Measurements from ENCODE around the gene ARL4D. TPM values are rescaled to one million over a fixed set of nuclear protein-coding genes. Genes with fewer than 3 reads are reported as not detected.
A peak's percentile ranks its signal among the peaks of the same experiment; 100 is the strongest.

ARL4D gene
- total RNA-seq, 1 donor from 2014 or later: 35.7 TPM

- peaks cover 11% of the 10 kb centered on the region for H3K9me3 Mint-ChIP-seq (ENCODE audit: unreplicated experiment)
- peaks cover 25% of the 10 kb centered on the region for H3K36me3 Mint-ChIP-seq (ENCODE audit: low read depth, unreplicated experiment)
- peaks cover 6% of the 10 kb centered on the region for H3K27me3 Mint-ChIP-seq (ENCODE audit: unreplicated experiment)
- no peak overlapping the region for H3K27ac Mint-ChIP-seq (ENCODE audit: unreplicated experiment)
- no peaks in the 10 kb centered on the region for H3K4me1 Mint-ChIP-seq (ENCODE audit: unreplicated experiment)
- no peak for DNase-seq (ENCODE audit: low spot score)
- TF ChIP-seq CTCF (IDR thresholded peaks at IDR 0.05; ENCODE audit: unreplicated experiment): no peak
- H3K4me3 Mint-ChIP-seq (ENCODE audit: unreplicated experiment): no peak overlapping the region
Measured at GRCh38 chr17:43352579-43353331, 46.0 kb upstream of the ARL4D start.

- Mint-ChIP-seq H3K9me3 (ENCODE audit: unreplicated experiment) (peaks cover 5% of the 10 kb centered on the region), H3K27ac (ENCODE audit: unreplicated experiment) (no peak overlapping the region), H3K4me1 (ENCODE audit: unreplicated experiment) (no peaks in the 10 kb centered on the region), H3K4me3 (ENCODE audit: unreplicated experiment) (no peak overlapping the region), H3K36me3 (ENCODE audit: low read depth, unreplicated experiment) (peaks cover 18% of the 10 kb centered on the region), H3K27me3 (ENCODE audit: unreplicated experiment) (peaks cover 6% of the 10 kb centered on the region)
- DNase-seq (ENCODE audit: low spot score): no peak
- no peak for TF ChIP-seq CTCF (IDR thresholded peaks at IDR 0.05; ENCODE audit: unreplicated experiment)
Measured at GRCh38 chr17:43353393-43353792, 45.4 kb upstream of the ARL4D start.

- Mint-ChIP-seq H3K4me3 (ENCODE audit: unreplicated experiment) (no peak overlapping the region), H3K4me1 (ENCODE audit: unreplicated experiment) (no peaks in the 10 kb centered on the region), H3K9me3 (ENCODE audit: unreplicated experiment) (no peaks in the 10 kb centered on the region), H3K36me3 (ENCODE audit: low read depth, unreplicated experiment) (peaks cover 10% of the 10 kb centered on the region), H3K27me3 (ENCODE audit: unreplicated experiment) (peaks cover 6% of the 10 kb centered on the region), H3K27ac (ENCODE audit: unreplicated experiment) (no peak overlapping the region)
- no peak for DNase-seq (ENCODE audit: low spot score)
- TF ChIP-seq CTCF (IDR thresholded peaks at IDR 0.05; ENCODE audit: unreplicated experiment): no peak
Measured at GRCh38 chr17:43354371-43354770, 44.4 kb upstream of the ARL4D start.

- H3K27me3 Mint-ChIP-seq (ENCODE audit: unreplicated experiment): peaks cover 4% of the 10 kb centered on the region
- no peaks in the 10 kb centered on the region for H3K4me1 Mint-ChIP-seq (ENCODE audit: unreplicated experiment)
- no peak overlapping the region for H3K4me3 Mint-ChIP-seq (ENCODE audit: unreplicated experiment)
- no peak overlapping the region for H3K27ac Mint-ChIP-seq (ENCODE audit: unreplicated experiment)
- H3K9me3 Mint-ChIP-seq (ENCODE audit: unreplicated experiment): no peaks in the 10 kb centered on the region
- no peak for TF ChIP-seq CTCF (IDR thresholded peaks at IDR 0.05; ENCODE audit: unreplicated experiment)
- DNase-seq (ENCODE audit: low spot score): no peak
- H3K36me3 Mint-ChIP-seq (ENCODE audit: low read depth, unreplicated experiment): no peaks in the 10 kb centered on the region
Measured at GRCh38 chr17:43356450-43356849, 42.3 kb upstream of the ARL4D start.

GRCh38 chr17:43356999-43357398, 41.8 kb upstream of the ARL4D start:
- TF ChIP-seq CTCF (IDR thresholded peaks at IDR 0.05; ENCODE audit: unreplicated experiment): no peak
- Mint-ChIP-seq H3K4me3 (ENCODE audit: unreplicated experiment) (peak overlapping the region; percentile 22), H3K36me3 (ENCODE audit: low read depth, unreplicated experiment) (no peaks in the 10 kb centered on the region), H3K9me3 (ENCODE audit: unreplicated experiment) (no peaks in the 10 kb centered on the region), H3K27ac (ENCODE audit: unreplicated experiment) (no peak overlapping the region), H3K4me1 (ENCODE audit: unreplicated experiment) (no peaks in the 10 kb centered on the region), H3K27me3 (ENCODE audit: unreplicated experiment) (peaks cover 4% of the 10 kb centered on the region)
- DNase-seq (ENCODE audit: low spot score): no peak
